GM15510 (cell line): ENCODE measurements around the gene KLF14.

Experiments
- POLR2A ChIP-seq: IDR thresholded peaks from 3 replicates; pipeline ENCODE4 v1.6.1; 2011; ENCODE audit warnings: borderline replicate concordance; ENCODE audit not compliant: insufficient read length; ENCODE audit errors: extremely low read depth

The KLF14 gene

DNA sequence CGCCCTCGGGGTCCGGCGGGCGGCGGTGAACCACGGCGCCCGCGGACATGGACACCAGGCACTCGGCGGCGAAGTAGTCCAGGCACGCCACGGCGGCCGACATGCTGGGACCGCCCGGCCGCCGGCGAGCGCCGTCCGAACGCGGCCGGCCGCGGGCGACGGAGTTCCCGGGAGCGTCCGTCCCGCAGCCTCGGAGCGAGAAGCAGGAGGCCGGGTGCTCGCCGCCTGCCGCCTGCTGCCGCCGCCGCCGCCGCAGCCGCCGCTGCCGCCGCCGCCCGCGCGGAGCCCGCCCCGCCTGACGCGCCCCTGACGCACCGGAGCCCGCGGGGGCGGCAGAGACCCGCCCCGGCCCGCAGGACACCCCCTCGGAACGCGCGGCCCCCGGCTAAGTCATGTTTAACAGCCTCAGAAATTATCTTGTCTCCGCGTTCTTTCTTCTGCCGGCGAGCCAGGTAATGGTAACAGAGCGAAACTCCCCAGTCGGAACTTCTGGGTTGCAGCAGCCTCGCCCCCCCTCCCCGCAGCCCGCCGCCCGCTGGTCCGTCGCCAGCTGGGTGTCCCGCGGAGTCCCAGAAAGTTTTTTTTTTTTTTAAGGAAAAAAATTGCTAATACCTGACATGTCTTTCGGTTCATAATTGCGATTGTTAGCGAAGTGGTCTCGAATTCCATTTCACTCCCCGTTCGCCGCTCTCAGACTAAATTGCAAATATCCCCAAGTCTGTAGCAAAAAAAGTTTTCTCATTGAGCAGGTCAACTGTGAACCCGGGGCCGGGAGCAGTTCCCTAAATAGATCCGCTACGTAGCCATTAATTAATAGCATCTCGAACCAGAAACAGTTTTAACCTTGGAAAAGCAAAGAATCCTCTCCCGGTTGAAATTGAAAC lies at the start of gene KLF14:
Gene KLF14 (minus strand): TSS at position 277 of the 884 bp plus-strand sequence. CDS start 174 bp downstream, at position 103.
- TF ChIP-seq POLR2A, result no peak

DNA sequence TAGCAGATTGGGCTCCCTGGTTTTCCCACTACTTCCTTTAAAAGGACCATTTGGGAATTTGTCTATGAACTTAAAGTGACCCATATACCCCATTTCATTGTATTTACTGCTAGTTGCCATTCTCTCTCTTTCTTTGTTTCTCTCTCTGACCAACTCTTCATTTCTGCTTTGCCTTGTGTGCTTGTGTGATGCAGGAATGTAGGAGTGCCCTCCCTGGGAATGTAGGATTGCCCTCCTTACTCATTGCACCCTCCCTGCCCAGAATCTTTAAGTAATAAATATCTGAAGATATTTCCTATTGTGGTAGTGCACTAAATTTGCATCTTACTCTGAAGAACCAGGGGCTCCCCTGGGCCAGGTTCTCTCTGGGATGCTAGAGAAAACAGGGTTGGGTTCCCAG lies 47.3 kb upstream of the KLF14 start:
- TF ChIP-seq POLR2A, result no peak

GRCh38 chr7:130777426-130777825 lies 43.4 kb upstream of the KLF14 start:
- no peak for TF ChIP-seq POLR2A

- TF ChIP-seq POLR2A, result no peak
Measured at GRCh38 chr7:130768854-130769253, 34.8 kb upstream of the KLF14 start.

GRCh38 chr7:130758429-130759056 lies 24.5 kb upstream of the KLF14 start:
- no peak for TF ChIP-seq POLR2A

GRCh38 chr7:130756316-130756715 lies 22.3 kb upstream of the KLF14 start:
- no peak for TF ChIP-seq POLR2A

GRCh38 chr7:130752424-130752823 lies 18.4 kb upstream of the KLF14 start:
- no peak for TF ChIP-seq POLR2A

- no peak for TF ChIP-seq POLR2A
Measured at GRCh38 chr7:130750755-130751154, 16.7 kb upstream of the KLF14 start.

DNA sequence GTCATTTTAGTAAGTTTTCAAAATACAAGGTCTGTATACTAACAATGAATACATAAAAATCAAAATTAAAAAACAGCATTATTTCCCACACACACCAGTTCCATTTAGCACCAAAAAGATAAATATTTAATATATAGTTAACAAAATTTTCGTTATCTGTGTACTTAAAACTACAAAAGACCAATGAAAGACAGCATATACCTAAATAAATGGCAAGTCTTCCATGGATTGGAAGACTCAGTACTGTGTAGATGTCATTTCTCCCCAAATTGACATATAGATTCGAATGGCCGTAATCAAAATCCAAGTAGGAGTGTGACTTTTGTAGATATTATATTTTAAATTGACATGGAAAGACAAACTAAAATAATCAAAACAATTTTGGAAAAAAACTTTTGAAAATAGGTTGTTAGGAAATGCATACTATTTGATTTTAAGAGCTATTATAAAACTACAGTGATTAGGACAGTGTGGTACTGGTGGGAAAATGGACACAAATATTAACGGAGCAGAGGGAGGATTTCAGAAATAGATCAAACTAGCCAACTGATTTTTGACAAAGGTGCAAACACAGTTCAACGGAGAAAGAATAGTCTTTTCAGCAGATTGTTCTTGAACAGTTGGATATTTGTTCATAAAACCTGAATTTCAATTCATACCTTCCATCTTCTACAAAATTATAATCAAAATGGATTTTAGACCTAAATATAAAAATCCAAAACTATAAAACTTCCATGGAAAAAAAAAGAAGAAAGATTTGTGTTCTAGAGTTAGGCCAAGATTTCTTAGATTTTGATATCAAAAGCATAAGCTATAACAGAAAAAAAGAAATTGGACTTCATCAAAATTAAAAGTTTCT lies 14.8 kb upstream of the KLF14 start:
- no peak for TF ChIP-seq POLR2A

- no peak for TF ChIP-seq POLR2A
Measured at GRCh38 chr7:130741331-130741995, 7.5 kb upstream of the KLF14 start.

GRCh38 chr7:130740606-130741005 lies 6.6 kb upstream of the KLF14 start:
- TF ChIP-seq POLR2A, result no peak

DNA sequence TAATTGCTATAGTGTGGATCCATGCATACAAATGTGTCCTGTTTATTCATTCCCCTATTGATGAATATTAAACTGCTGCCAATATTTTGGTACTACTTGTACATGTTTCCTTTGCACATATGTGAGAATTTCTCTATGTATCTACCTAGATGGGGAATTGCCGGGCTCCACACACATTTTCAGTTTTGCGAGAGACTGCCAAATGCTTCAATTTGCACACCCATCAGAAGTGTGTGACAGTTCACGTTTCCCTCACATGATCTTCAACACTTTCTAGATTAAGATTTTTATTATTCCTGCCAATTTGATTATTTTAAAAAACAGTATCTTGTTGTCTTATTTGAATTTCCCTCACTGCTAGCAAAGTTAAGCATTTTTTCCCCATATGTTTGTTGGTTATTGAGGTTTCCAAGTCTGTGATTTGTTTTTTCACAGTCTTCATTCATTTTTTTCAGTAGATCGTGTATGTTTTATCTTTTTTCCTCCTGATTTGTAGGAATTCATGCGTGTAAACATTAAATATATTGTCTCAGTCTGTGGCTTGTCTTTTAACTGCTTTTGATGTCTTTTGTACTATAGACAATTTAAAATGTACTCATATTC lies 2.4 kb upstream of the KLF14 start:
- no peak for TF ChIP-seq POLR2A

- no peak for TF ChIP-seq POLR2A
Measured at GRCh38 chr7:130734815-130735716, 1.1 kb upstream of the KLF14 start.
